Gastroesophageal sphincter (tissue), 3 donors: ENCODE data around the gene NSMF.

ENCODE experiments used
- CTCF ChIP-seq, 4 experiments: fragments of 200-600 bp in 2 of 4; fragments of 450-650 bp in 2 of 4; sonication (generic) in 1 of 4; IDR thresholded peaks; one replicate each; pipeline ENCODE4 v1.5.1; 2017 to 2019; ENCODE audit warnings: antibody characterized with exemption in 4 of 4, mild to moderate bottlenecking in 2 of 4, moderate library complexity in 2 of 4
- POLR2A ChIP-seq, 2 donors: fragments of 450-650 bp; IDR thresholded peaks; one replicate each; pipeline ENCODE4 v1.6.1; 2017; ENCODE audit warnings: antibody characterized with exemption in 2 of 2, mild to moderate bottlenecking in 2 of 2, moderate library complexity in 1 of 2

GRCh38 chr9:137467161-137467581, 8.0 kb upstream of the NSMF start:
- TF ChIP-seq CTCF (IDR thresholded peaks at IDR 0.05) (no peak), POLR2A (IDR thresholded peaks at IDR 0.05) (no peak)
